T-cell (primary cell): ENCODE data around the gene CUX1. TPM values are rescaled to one million over a fixed set of nuclear protein-coding genes. Genes with fewer than 3 reads are reported as not detected.

Experiments
- ATAC-seq, 4 experiments: fragments of 200-7000 bp in 3 of 4; fragments of 150-1000 bp in 1 of 4; cut with Tn5 transposase; replicated peaks in 1 of 4; 1 replicate in 3 of 4; 2 replicates in 1 of 4; pipeline ENCODE4 v1.10.0; 2021; ENCODE audit warnings: moderate library complexity in 3 of 4, mild to moderate bottlenecking in 2 of 4, moderate number of reproducible peaks in 1 of 4
- CTCF ChIA-PET, 2 donors: fragments of 300-600 bp; sonication (Branson Sonifier 250); formaldehyde crosslinking; loops; one replicate each; lab custom pipeline; 2022; ENCODE audit warnings: antibody characterized with exemption in 2 of 2; lab: Charles Lee
- POLR2A ChIA-PET, 2 donors: fragments of 300-600 bp; sonication (Branson Sonifier 250); formaldehyde crosslinking; loops; one replicate each; lab custom pipeline; 2022; ENCODE audit warnings: antibody characterized with exemption in 2 of 2; lab: Charles Lee
- DNase-seq, 35 experiments: peaks; one replicate each; pipeline versions ENCODE4 v3.0.0 to v3.0.0-alpha.2; 2013 to 2023
- H3K27ac ChIP-seq: one replicate; pipeline ENCODE4 v1.5.1; 2013; ENCODE audit warnings: low read length
- H3K27me3 ChIP-seq, 2 experiments: replicated peaks in 1 of 2; 1 replicate in 1 of 2; 2 replicates in 1 of 2; pipeline versions ENCODE4 v1.6.1 to v1.7.0; 2013; ENCODE audit warnings: low read length in 1 of 2, mixed read lengths in 1 of 2; ENCODE audit not compliant: control insufficient read depth in 2 of 2, insufficient read depth in 2 of 2; ENCODE audit errors: extremely low read depth in 1 of 2
- H3K36me3 ChIP-seq, 2 donors: 1 replicate in 1 of 2; 2 replicates in 1 of 2; pipeline versions ENCODE4 v1.6.1 to v1.7.0; 2013; ENCODE audit warnings: low read length in 1 of 2; ENCODE audit not compliant: control insufficient read depth in 2 of 2, insufficient read depth in 1 of 2; ENCODE audit errors: extremely low read depth in 1 of 2
- H3K4me1 ChIP-seq, 2 experiments: 1 replicate in 1 of 2; 2 replicates in 1 of 2; pipeline versions ENCODE4 v1.6.1 to v1.7.0; 2013; ENCODE audit warnings: low read length in 2 of 2, mixed read lengths in 1 of 2; ENCODE audit not compliant: insufficient read depth in 2 of 2, control insufficient read depth in 1 of 2; ENCODE audit errors: extremely low read depth in 1 of 2
- H3K4me3 ChIP-seq, 2 donors: 1 replicate in 1 of 2; 2 replicates in 1 of 2; pipeline versions ENCODE4 v1.5.1 to v1.7.0; 2013; ENCODE audit warnings: mild to moderate bottlenecking in 2 of 2, low read length in 1 of 2, moderate library complexity in 1 of 2; ENCODE audit not compliant: control insufficient read depth in 1 of 2; ENCODE audit errors: extremely low read depth in 1 of 2
- H3K9me3 ChIP-seq: 2 replicates; pipeline ENCODE4 v1.7.0; 2013
- H3K27ac Mint-ChIP-seq, 2 donors: one replicate each; pipeline ENCODE4 v1.8.0; 2020 to 2021; ENCODE audit warnings: mild to moderate bottlenecking in 2 of 2, mixed read lengths in 2 of 2
- H3K27me3 Mint-ChIP-seq, 2 donors: one replicate each; pipeline ENCODE4 v1.8.0; 2021 to 2022; ENCODE audit warnings: mixed read lengths in 2 of 2
- H3K36me3 Mint-ChIP-seq: one replicate; pipeline ENCODE4 v1.8.0; 2021; ENCODE audit warnings: mixed read lengths
- H3K4me1 Mint-ChIP-seq, 3 donors: one replicate each; pipeline ENCODE4 v1.8.0; 2020 to 2022; ENCODE audit warnings: mixed read lengths in 3 of 3, mild to moderate bottlenecking in 1 of 3
- H3K4me3 Mint-ChIP-seq, 3 donors: one replicate each; pipeline ENCODE4 v1.8.0; 2020 to 2022; ENCODE audit warnings: mild to moderate bottlenecking in 3 of 3, mixed read lengths in 3 of 3, moderate library complexity in 3 of 3
- H3K9me3 Mint-ChIP-seq, 3 donors: one replicate each; pipeline ENCODE4 v1.8.0; 2020 to 2022; ENCODE audit warnings: mixed read lengths in 3 of 3
- WGBS: methylation state at CpG from one replicate; pipeline ENCODE4 v1.1.5; 2013; ENCODE audit warnings: missing lambda C conversion rate; ENCODE audit not compliant: insufficient coverage; 5-methylcytosine and 5-hydroxymethylcytosine counted together
- total RNA-seq, 35 experiments: library from RNA in 6 of 35; stranded (reverse) in 6 of 35; fragments of 120-200 nt in 1 of 35; gene quantifications; one replicate each; pipeline versions ENCODE4 v1.2.1 to v1.2.4 and lab custom pipeline; 2013 to 2026

CUX1 gene
- total RNA-seq, 5 donors from 2014 or later (not counting 1 experiment from before 2014, with no cell fraction given): 36.9 to 50.2 (median 42.8) TPM

GRCh38 chr7:102101111-102101551 lies 283.7 kb downstream of the CUX1 start:
- no peak for ATAC-seq
- Histone ChIP-seq H3K4me3 (no peak overlapping the region), H3K36me3 (peaks cover 14 to 22% of the 10 kb centered on the region in 2 donors), H3K9me3 (no peaks in the 10 kb centered on the region), H3K27ac (no peak overlapping the region), H3K4me1 (no peaks in the 10 kb centered on the region), H3K27me3 (no peaks in the 10 kb centered on the region)
- Mint-ChIP-seq H3K4me3 (no peak overlapping the region), H3K36me3 (peaks cover 41% of the 10 kb centered on the region), H3K9me3 (no peaks in the 10 kb centered on the region), H3K27me3 (no peaks in the 10 kb centered on the region), H3K27ac (no peak overlapping the region), H3K4me1 (no peaks in the 10 kb centered on the region)
- ChIA-PET CTCF (no interaction called here), POLR2A (no interaction called here)
- WGBS: 90% methylated on average over 6 of the region's 7 CpGs
- no peak for DNase-seq

- no peaks in the 10 kb centered on the region for H3K27me3 Mint-ChIP-seq
- Histone ChIP-seq H3K4me3 (no peak overlapping the region), H3K27ac (no peak overlapping the region), H3K36me3 (peaks cover 20 to 30% of the 10 kb centered on the region in 2 donors), H3K9me3 (no peaks in the 10 kb centered on the region), H3K27me3 (no peaks in the 10 kb centered on the region), H3K4me1 (no peaks in the 10 kb centered on the region)
- POLR2A ChIA-PET: no interaction called here
- H3K36me3 Mint-ChIP-seq: peaks cover 46% of the 10 kb centered on the region
- DNase-seq (no peak), ATAC-seq (no peak)
- H3K9me3 Mint-ChIP-seq: no peaks in the 10 kb centered on the region
- CTCF ChIA-PET: interaction anchor here in 1 of 2 donors (0.6 kb wide), 1 partner anchor 374 kb away, joined by 3 read pairs; no protein-coding TSS in a partner anchor
- H3K4me1 Mint-ChIP-seq: no peaks in the 10 kb centered on the region
- H3K27ac Mint-ChIP-seq: no peak overlapping the region
- WGBS: 91% methylated on average over 11 of the region's 11 CpGs
- no peak overlapping the region for H3K4me3 Mint-ChIP-seq
Measured at GRCh38 chr7:102101926-102102325, 284.5 kb downstream of the CUX1 start.

GRCh38 chr7:102103027-102103372 lies 285.6 kb downstream of the CUX1 start:
- Mint-ChIP-seq H3K27ac (no peak overlapping the region), H3K9me3 (no peaks in the 10 kb centered on the region), H3K4me1 (no peaks in the 10 kb centered on the region), H3K4me3 (no peak overlapping the region), H3K27me3 (no peaks in the 10 kb centered on the region), H3K36me3 (peaks cover 45% of the 10 kb centered on the region)
- no peak overlapping the region for H3K4me3 ChIP-seq
- POLR2A ChIA-PET: no interaction called here
- 92% methylated on average over 5 of the region's 5 CpGs for WGBS
- H3K27ac ChIP-seq: no peak overlapping the region
- H3K4me1 ChIP-seq: no peaks in the 10 kb centered on the region
- CTCF ChIA-PET: no interaction called here
- H3K9me3 ChIP-seq: no peaks in the 10 kb centered on the region
- peaks cover 15 to 28% of the 10 kb centered on the region in 2 donors for H3K36me3 ChIP-seq
- DNase-seq (no peak), ATAC-seq (no peak)
- H3K27me3 ChIP-seq: no peaks in the 10 kb centered on the region

GRCh38 chr7:102104245-102104644 lies 286.8 kb downstream of the CUX1 start:
- H3K4me3 ChIP-seq: no peak overlapping the region
- Mint-ChIP-seq H3K27me3 (no peaks in the 10 kb centered on the region), H3K4me3 (no peak overlapping the region), H3K9me3 (no peaks in the 10 kb centered on the region), H3K27ac (no peak overlapping the region), H3K4me1 (no peaks in the 10 kb centered on the region), H3K36me3 (peaks cover 41% of the 10 kb centered on the region)
- no peaks in the 10 kb centered on the region for H3K27me3 ChIP-seq
- H3K4me1 ChIP-seq: no peaks in the 10 kb centered on the region
- POLR2A ChIA-PET: no interaction called here
- H3K27ac ChIP-seq: no peak overlapping the region
- H3K9me3 ChIP-seq: no peaks in the 10 kb centered on the region
- ATAC-seq (no peak), DNase-seq (no peak)
- WGBS: 80% methylated on average over 1 of the region's 5 CpGs
- CTCF ChIA-PET: interaction anchor here (0.5 to 0.7 kb wide), 2 partner anchors 12 to 64 kb away, joined by 3 read pairs; no protein-coding TSS in a partner anchor
- H3K36me3 ChIP-seq: peaks cover 15 to 30% of the 10 kb centered on the region in 2 donors

- Histone ChIP-seq H3K27me3 (no peaks in the 10 kb centered on the region), H3K27ac (no peak overlapping the region), H3K4me1 (no peaks in the 10 kb centered on the region), H3K9me3 (no peaks in the 10 kb centered on the region), H3K4me3 (no peak overlapping the region), H3K36me3 (peaks cover 9 to 26% of the 10 kb centered on the region in 2 donors)
- no peak for ATAC-seq
- no peak for DNase-seq
- H3K4me3 Mint-ChIP-seq: no peak overlapping the region
- ChIA-PET CTCF (no interaction called here), POLR2A (interaction anchor here in 1 of 2 donors (0.6 kb wide), 1 partner anchor 32 kb away, joined by 7 read pairs; no protein-coding TSS in a partner anchor)
- H3K27ac Mint-ChIP-seq: no peak overlapping the region
- H3K4me1 Mint-ChIP-seq: no peaks in the 10 kb centered on the region
- H3K36me3 Mint-ChIP-seq: peaks cover 43% of the 10 kb centered on the region
- H3K27me3 Mint-ChIP-seq: no peaks in the 10 kb centered on the region
- WGBS: 91% methylated on average over 5 of the region's 5 CpGs
- no peaks in the 10 kb centered on the region for H3K9me3 Mint-ChIP-seq
Measured at GRCh38 chr7:102106625-102107024, 289.2 kb downstream of the CUX1 start.

- Mint-ChIP-seq H3K27me3 (no peaks in the 10 kb centered on the region), H3K4me3 (no peak overlapping the region), H3K9me3 (no peaks in the 10 kb centered on the region), H3K27ac (no peak overlapping the region), H3K4me1 (no peaks in the 10 kb centered on the region), H3K36me3 (peaks cover 46% of the 10 kb centered on the region)
- H3K9me3 ChIP-seq: no peaks in the 10 kb centered on the region
- ATAC-seq: no peak
- ChIA-PET POLR2A (no interaction called here), CTCF (no interaction called here)
- no peaks in the 10 kb centered on the region for H3K4me1 ChIP-seq
- no peaks in the 10 kb centered on the region for H3K27me3 ChIP-seq
- H3K36me3 ChIP-seq: peaks cover 8 to 30% of the 10 kb centered on the region in 2 donors
- 91% methylated on average over 13 of the region's 19 CpGs for WGBS
- DNase-seq: no peak
- H3K27ac ChIP-seq: no peak overlapping the region
- H3K4me3 ChIP-seq: no peak overlapping the region
Measured at GRCh38 chr7:102107474-102108104, 290.2 kb downstream of the CUX1 start.
